Stimulated activated naive CD8-positive, alpha-beta T cell treated with anti-CD3 and anti-CD28 coated beads, Interleukin-15, amount 100 ng/mL, for 72 hours (primary cell): ENCODE results near the gene TRMT1.
"Not testable (repeated sequence)": the region's sequence is repeated elsewhere in the genome, so short reads cannot be mapped to it uniquely, and the experiment has no call there.

Experiments used
- ATAC-seq: fragments of 150-1000 bp; cut with Tn5 transposase; 2 replicates; pipeline ENCODE4 v1.10.0; 2021; ENCODE audit warnings: mild to moderate bottlenecking, moderate library complexity
- DNase-seq, 2 donors: peaks; one replicate each; pipeline ENCODE4 v3.0.0; 2021 to 2022
- H3K27ac Mint-ChIP-seq, 2 donors: one replicate each; pipeline ENCODE4 v1.8.0; 2022; ENCODE audit warnings: mild to moderate bottlenecking in 2 of 2, mixed read lengths in 2 of 2, moderate library complexity in 2 of 2
- H3K27me3 Mint-ChIP-seq: one replicate; pipeline ENCODE4 v1.8.0; 2022; ENCODE audit warnings: mixed read lengths
- H3K4me1 Mint-ChIP-seq: one replicate; pipeline ENCODE4 v1.8.0; 2022; ENCODE audit warnings: mild to moderate bottlenecking, mixed read lengths
- H3K4me3 Mint-ChIP-seq, 2 donors: one replicate each; pipeline ENCODE4 v1.8.0; 2022; ENCODE audit warnings: mild to moderate bottlenecking in 2 of 2, mixed read lengths in 2 of 2, moderate library complexity in 1 of 2
- H3K9me3 Mint-ChIP-seq, 2 donors: one replicate each; pipeline ENCODE4 v1.8.0; 2022; ENCODE audit warnings: mixed read lengths in 2 of 2

Gene TRMT1

DNA sequence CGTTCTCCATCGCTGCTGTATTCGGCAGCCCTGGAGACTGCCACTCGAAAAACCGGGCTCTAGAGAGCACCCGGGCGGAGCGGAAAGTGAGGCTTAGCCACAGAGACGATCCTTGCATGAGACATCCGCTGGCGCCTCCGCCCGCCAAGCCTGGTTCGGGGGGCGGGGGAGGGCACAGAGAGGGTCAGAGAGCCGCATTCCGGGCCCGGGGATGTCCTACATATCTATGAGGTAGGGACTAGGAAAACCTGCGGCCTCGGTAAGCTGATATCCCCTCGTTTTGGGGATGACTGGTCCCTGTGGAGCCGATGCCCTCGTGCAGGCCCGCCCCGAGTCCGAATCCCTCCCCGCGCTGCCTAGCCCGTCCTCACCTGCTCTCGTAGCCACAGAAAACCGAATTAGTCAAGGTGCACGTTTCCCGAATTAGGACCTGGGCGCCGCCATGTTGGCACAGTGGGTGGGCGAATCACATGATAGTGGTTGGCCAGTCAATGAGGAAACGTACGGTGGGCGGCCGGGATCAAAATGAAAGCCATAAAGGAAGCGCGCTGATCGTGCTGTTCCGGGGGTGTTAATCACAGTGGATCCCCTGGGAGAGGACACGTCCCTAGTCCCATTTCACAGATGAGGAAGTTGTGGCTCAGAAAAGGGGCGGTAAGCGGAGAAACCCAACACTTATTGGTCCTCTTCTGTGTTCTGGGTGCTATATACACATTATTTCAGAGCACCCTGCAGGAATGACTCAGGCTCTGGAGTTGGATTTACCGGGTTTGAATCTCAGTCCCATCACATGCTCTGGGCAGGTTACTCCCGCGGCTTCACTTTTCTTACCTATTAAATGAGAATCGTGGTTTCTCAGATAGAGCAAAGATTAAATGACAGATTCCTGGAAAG is at the start of gene TRMT1:
Gene TRMT1, minus strand, starts transcription at position 459 of the 894 bp plus-strand sequence. Its CDS starts 341 bp downstream, at position 118.
- Mint-ChIP-seq H3K4me1 (peaks cover 39% of the 10 kb centered on the region), H3K4me3 (peak within 1 kb of the TSS; percentile 95), H3K27ac (peak within 1 kb of the TSS; percentile 96), H3K9me3 (no peaks in the 10 kb centered on the region), H3K27me3 (no peaks in the 10 kb centered on the region)
- ATAC-seq (peak; percentile 67), DNase-seq (peak; percentile 84 to 92)

DNA sequence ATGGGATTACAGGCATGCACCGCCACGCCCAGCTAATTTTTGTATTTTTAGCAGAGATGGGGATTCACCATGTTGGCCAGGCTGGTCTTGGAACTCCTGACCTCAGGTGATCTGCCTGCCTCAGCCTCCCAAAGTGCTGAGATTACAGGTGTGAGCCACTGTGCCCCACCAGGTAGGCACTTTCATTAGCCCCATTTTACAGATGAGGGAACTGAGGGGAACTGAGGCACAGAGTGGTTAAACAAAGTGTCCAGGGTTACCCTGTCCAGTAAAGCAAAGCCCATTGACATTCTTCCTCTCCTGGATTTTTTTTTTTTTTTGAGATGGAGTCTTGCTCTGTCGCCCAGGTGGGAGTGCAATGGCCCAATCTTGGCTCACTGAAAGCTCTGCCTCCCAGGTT is 49.6 kb upstream of the TRMT1 start:
- ATAC-seq, H3K27me3 Mint-ChIP-seq, DNase-seq, H3K9me3 Mint-ChIP-seq, H3K4me3 Mint-ChIP-seq: not testable (repeated sequence)
- Mint-ChIP-seq H3K4me1 (peaks cover 97% of the 10 kb centered on the region), H3K27ac (peak overlapping the region in 1 of 2 donors; percentile 27)

DNA sequence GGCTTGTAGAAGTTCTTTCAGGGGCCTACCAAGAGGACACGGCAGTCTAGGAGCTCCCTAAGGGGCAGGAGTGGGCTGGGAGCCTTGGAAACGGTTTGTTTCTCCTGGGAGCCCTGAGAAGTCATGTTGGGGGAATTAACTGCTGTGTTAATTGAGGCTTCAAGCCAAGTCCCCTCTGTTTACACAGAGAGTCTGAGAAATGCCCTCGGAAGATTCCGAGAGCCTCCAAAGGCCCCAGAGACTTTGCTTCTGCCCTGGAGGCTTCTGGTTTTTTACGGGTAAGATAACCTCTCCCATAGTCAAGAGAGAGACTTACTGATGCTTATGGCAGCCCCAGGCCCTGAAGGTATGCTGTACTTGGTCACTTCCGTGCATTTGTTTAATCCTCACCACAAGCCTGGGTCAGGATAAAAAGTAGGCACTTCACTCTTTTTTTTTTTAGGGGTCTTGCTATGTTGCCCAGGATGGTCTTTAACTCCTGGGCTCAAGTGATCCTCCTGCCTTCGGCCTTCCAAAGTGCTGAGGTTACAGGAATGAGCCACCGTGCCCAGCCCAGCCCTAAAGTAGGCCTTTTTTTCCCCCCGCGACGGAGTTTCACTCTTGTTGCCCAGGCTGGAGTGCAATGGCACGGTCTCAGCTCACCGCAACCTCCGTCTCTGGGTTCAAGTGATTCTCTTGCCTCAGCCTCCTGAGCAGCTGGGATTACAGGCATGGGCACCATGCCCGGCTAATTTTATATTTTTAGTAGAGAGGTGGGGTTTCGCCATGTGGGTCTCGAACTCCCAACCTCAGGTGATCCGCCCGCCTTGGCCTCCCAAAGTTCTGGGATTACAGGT is 48.8 kb upstream of the TRMT1 start:
- ATAC-seq (no peak), DNase-seq (no peak)
- Mint-ChIP-seq H3K27me3 (no peaks in the 10 kb centered on the region), H3K9me3 (peaks cover 0 to 5% of the 10 kb centered on the region in 2 donors), H3K4me3 (peak overlapping the region; percentile 83 to 88), H3K27ac (peak overlapping the region in 1 of 2 donors; percentile 46), H3K4me1 (peaks cover 97% of the 10 kb centered on the region)

DNA sequence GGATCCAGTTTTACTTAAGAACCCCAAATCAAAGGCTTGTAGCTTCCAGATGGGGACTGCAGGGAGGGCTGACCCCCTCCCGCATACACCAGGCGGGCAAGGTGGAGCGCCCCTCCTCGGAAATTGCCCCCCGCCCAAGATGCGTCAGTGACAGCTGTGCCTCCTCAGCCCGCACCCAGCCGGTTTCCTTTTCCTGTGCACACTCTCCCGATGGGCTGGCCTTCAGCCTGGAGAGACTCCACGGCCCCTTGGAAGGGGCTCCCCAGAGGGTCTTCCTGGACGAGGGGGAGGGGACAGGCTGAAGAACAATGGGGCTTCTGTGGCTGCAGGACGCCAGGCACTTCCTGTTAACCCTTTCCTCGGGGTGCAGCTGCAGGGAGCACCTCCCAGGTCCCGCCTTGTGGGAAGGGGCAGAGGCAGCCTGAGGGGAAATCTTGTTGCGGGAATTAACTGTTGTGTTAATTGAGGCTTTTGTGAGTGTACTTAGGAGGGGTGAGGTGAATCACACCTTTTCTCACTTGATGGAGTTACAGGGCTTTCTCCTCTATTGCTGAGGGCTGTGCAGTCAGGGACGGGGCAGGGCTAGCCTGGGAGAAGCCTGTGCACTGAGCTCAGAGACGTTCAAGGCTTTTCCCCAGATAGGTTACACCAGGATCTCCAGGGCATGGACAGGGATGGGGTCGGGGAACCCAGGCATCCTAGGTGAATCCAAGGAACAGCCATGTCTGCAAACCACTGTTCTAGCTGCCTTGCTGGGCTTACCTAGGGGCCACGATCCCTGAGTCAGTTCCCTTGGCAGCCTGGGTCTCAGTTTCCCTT is 48.0 kb upstream of the TRMT1 start:
- Mint-ChIP-seq H3K4me3 (peak overlapping the region; percentile 83 to 88), H3K4me1 (peaks cover 97% of the 10 kb centered on the region), H3K27ac (peak overlapping the region; percentile 27 to 83), H3K9me3 (peaks cover 0 to 5% of the 10 kb centered on the region in 2 donors), H3K27me3 (no peaks in the 10 kb centered on the region)
- peak; percentile 27 to 39 for DNase-seq
- ATAC-seq, result no peak

DNA sequence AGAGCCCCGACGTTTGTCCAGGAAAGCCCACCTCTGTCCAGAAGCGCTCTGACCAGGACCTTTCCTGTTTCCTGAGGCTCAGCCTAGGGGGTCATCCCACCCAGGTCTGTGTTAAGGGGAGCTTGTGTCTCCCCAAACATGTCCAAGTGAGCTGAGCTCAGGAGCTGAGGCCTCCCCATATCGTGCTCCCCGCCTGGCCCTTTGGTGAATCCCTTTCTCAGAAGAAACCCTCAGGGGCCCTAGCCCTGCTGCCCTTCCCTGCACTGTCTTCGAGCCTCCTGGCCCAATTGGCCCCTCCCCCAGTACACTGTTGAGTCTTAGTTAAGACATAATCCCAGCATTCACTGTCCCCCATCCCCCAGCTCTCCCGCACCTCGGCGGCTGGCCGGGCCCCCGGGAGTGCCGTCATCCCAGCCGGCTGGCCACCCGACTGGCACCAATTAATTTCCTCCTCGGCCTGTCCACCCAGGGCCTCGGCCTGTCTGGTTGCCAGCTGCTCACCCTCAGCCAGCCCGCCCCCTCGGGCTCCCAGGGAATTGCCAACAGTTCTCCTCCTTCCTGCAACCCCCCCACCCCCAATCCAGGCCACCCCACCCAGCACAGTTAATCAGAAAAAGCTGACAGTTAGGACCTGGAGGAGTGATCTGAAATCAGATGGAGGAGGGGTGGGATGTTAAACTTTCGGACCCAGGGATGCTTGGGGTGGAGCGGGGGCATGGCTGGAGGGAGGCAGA is 47.2 kb upstream of the TRMT1 start:
- H3K4me1 Mint-ChIP-seq, result peaks cover 96% of the 10 kb centered on the region
- DNase-seq, result peak; percentile 74 to 77
- peak; percentile 52 for ATAC-seq

DNA sequence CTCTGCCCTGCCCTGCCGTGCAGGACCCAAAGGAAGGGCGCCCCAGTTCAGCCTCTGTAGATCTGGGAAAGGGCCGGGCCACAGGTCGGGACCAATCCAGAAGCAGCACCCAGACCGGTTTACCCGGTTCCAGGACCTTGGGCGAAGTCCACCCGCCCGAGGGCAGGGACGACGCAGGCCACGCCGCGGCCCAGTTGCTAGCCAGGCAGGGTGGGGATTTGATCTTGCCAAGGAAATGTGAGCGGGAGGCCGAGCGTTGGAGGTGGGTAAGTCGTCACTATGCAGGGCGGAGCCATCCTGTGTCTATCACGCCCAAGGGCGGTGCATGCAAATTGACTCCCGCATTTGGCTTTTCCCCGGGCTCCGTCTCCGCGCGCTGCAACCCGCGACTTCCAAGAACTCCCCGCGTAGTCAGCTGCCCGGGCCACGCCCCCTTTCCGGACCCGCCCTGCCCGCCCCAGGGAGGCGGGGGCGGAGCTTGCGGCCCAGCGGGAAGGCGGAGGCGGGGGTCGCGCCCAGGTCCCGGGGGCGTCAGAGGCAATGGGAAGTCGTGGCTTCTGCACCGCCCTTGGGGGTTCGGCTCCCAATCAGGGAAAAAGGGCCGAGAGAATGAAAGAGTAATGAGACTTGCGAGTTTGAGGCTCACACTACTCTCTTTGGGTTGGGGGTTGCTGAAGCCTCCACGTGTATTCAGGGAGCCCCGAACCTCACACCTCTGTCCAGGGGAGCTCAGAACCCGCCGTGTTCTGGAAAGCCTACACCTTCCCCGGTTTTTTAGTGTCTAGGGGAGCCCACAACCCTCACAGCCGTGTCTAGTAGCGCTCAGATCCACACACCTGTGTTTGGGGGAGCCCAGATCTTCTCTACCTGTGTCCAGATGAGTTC is 46.4 kb upstream of the TRMT1 start:
- peak overlapping the region; percentile 59 to 93 for H3K27ac Mint-ChIP-seq
- peak; percentile 80 to 93 for DNase-seq
- H3K27me3 Mint-ChIP-seq, result no peaks in the 10 kb centered on the region
- peaks cover 95% of the 10 kb centered on the region for H3K4me1 Mint-ChIP-seq
- peak; percentile 73 for ATAC-seq
- peak overlapping the region; percentile 83 to 88 for H3K4me3 Mint-ChIP-seq
- peaks cover 0 to 5% of the 10 kb centered on the region in 2 donors for H3K9me3 Mint-ChIP-seq

More for the DNA sequence above, 47.2 kb upstream of the TRMT1 start:
- Mint-ChIP-seq H3K27me3 (no peaks in the 10 kb centered on the region), H3K27ac (peak overlapping the region; percentile 55 to 93), H3K9me3 (peaks cover 0 to 5% of the 10 kb centered on the region in 2 donors), H3K4me3 (peak overlapping the region; percentile 83 to 88)

DNA sequence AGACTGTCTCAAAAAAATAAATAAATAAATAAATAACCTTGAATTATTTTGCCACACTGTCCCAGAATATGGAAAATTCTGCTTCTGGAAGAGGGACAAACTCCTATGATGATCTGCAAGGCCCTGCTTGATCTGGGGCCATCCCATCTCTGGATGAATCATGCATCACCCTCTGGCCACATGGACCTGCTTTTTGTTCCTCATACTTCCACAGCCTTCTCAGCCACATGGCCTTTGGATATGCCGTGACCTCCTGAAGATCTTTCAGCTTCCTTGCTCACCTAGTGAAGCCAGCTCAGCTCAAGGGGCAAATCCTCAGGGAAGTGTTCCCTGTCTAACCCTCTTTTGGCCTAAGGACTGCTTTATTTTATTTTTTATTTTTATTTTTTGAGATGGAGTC is 44.0 kb upstream of the TRMT1 start:
- ATAC-seq, result no peak
- Mint-ChIP-seq H3K4me3 (no peak overlapping the region), H3K9me3 (no peaks in the 10 kb centered on the region), H3K4me1 (peaks cover 96% of the 10 kb centered on the region), H3K27ac (no peak overlapping the region), H3K27me3 (no peaks in the 10 kb centered on the region)
- no peak for DNase-seq

DNA sequence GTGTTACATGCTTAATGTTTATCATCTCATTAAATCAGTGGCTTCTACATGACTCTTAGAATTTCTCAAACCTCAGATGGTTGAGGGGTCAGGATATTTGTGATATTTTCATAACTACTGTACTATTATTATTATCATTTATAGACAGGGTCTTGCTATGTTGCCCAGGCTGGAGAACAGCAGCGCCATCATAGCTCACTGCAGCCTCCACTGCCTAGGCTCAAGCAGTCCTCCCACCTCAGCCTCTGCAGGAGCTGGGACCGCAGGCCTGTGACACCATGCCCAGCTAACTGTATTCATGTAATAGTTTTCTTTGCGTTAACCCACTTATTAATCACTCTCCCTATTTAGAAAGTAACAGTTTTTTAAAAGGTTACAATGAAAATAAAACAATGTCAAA is 43.2 kb upstream of the TRMT1 start:
- peaks cover 88% of the 10 kb centered on the region for H3K4me1 Mint-ChIP-seq
- DNase-seq (no peak), ATAC-seq (no peak)
- H3K27me3 Mint-ChIP-seq, result no peaks in the 10 kb centered on the region
- H3K27ac Mint-ChIP-seq, result peak overlapping the region in 1 of 2 donors; percentile 68
- no peaks in the 10 kb centered on the region for H3K9me3 Mint-ChIP-seq
- peak overlapping the region; percentile 13 to 51 for H3K4me3 Mint-ChIP-seq

DNA sequence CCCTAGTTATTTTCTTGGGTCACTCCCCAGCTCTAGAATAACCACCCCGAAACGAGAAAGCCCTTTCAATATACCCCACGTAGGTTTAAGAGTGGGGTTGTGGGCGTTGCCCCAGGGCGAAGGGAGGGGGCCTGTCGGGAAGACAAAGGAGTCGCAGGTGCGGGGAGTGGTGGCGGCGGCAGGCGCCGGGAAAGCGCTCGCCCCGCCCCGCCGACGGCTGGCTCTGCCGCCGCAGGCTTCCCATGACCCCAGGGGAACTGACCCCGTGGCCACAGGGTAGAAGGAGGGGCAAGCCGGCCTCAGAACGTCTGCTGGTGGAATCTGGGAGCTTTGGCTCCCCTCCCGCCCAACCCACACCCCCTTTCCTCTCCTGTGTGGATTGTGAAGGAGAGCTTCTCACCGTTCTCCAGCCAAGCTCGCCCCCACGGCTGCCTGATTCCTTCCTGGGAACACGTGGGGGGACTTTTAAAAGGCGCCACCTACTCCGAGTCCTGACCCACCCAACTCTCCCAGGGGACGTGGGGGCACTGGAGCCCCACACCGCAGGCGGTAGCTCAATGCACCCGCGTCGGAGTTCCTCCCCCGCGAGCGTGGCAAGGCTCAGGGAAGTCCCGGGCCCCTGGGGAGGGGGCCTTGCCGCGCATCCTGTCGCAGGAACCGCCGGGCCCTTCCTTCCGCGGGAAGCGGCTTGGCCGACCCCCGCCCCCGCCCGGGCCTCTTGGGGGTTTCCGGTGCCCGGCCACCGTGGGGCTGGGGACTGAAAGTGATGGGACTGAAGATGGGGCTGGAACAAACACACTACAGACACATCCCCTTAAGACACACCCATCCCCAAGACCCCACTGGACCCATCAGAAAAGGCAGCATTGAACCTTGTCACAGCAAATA is 39.2 kb upstream of the TRMT1 start:
- DNase-seq, result peak; percentile 78 to 92
- Mint-ChIP-seq H3K27ac (peak overlapping the region; percentile 96 to 97), H3K27me3 (no peaks in the 10 kb centered on the region), H3K4me3 (peak overlapping the region; percentile 93 to 97), H3K9me3 (no peaks in the 10 kb centered on the region), H3K4me1 (peaks cover 56% of the 10 kb centered on the region)
- ATAC-seq, result peak; percentile 37

DNA sequence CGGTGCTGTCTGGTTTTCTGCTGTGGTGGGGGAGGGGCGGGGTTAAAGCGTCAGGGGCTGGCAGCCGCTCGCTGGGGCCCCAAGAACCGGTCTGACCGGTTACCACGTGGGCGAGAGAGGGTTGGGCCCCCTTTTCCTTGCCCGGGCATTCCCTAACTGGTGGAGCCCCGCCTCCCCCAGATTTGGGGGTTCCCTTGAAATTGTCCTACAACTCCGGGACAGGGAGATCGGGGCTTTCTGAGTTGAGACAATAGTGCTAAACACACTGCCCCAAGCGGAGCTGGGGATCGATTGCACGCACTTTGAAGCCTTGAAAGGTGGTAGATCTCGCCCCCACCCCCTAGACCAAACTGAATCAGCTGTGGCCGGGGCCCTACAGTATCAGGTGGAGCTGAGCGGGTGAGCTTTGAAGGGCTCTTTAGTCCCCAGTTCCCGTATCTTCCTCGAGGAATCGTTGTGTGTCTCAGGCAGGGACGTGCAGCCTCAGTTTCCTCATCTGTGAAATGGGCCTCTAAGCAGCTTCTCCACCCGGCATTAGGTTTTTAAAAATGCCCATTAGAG is 38.5 kb upstream of the TRMT1 start:
- Mint-ChIP-seq H3K4me3 (peak overlapping the region; percentile 93 to 97), H3K9me3 (no peaks in the 10 kb centered on the region), H3K27ac (peak overlapping the region; percentile 96 to 97), H3K27me3 (no peaks in the 10 kb centered on the region), H3K4me1 (peaks cover 48% of the 10 kb centered on the region)
- DNase-seq (peak; percentile 87 to 95), ATAC-seq (peak; percentile 60)

DNA sequence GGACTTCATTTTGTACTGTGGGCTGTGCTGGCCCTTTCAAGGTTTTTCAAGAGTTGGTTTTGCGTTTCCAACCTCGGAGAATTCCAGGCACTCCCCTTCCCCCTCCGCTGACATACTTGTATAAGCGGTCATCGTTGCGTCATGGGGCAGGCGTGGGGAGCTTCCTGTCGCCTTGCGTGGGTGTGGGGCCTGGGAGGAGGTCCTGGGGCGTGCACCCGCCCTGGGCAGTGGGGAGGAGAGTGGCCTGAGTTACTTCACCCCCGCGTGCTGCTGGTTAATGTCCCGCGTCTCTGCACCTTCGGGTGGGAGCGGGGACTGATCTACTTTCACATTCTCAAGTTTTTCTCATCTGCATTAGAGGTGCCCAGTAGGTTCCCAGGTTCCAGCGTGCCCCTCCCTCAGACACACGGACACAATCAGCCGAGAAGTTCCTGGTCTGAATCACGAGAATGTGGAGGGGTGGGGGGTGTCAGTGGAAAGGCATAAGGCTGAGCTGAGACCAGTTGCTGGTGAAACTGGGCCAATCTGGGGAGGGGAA is 37.8 kb upstream of the TRMT1 start:
- no peak for ATAC-seq
- DNase-seq, result peak; percentile 46 to 78
- peaks cover 46% of the 10 kb centered on the region for H3K4me1 Mint-ChIP-seq
- H3K27me3 Mint-ChIP-seq, result no peaks in the 10 kb centered on the region
- H3K4me3 Mint-ChIP-seq, result peak overlapping the region; percentile 93 to 97
- H3K27ac Mint-ChIP-seq, result peak overlapping the region; percentile 96 to 97
- no peaks in the 10 kb centered on the region for H3K9me3 Mint-ChIP-seq

DNA sequence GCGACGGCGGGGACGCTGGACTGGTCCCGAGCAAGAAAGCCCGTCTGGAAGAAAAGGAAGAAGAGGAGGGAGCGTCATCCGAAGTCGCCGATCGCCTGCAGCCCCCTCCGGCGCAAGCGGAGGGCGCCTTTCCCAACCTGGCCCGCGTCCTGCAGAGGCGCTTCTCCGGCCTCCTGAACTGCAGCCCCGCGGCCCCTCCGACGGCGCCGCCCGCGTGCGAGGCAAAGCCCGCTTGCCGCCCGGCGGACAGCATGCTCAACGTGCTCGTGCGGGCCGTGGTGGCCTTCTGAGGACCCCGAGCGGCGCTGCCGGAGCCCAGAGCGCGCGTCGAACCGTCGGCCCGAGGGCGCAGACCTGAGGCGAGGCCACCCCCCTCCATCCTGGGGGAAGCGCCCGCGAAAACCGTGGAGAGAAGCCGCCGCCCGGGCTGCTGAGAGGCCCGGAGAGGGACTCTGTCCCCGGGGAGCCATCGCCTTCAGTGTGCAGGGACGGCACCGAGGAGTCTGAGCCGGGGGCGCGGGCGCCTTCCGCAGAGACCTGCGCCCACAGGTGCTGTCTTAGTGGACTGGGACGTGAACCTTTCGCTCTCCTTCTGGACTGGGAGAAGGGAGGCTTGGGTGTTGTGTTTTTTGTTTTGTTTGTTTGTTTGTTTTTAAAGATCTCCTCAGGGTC is 37.2 kb upstream of the TRMT1 start:
- Mint-ChIP-seq H3K4me3 (peak overlapping the region; percentile 93 to 97), H3K9me3 (no peaks in the 10 kb centered on the region), H3K4me1 (peaks cover 47% of the 10 kb centered on the region), H3K27ac (peak overlapping the region; percentile 97 to 100), H3K27me3 (no peaks in the 10 kb centered on the region)
- ATAC-seq (no peak), DNase-seq (peak; percentile 31 to 40)
